Regular cardiac myocyte (primary cell): Measurements from ENCODE around the gene FAM181A. TPM values are rescaled to one million over a fixed set of nuclear protein-coding genes. Genes with fewer than 3 reads are reported as not detected.

ENCODE experiments used
- total RNA-seq: library from RNA; depleted of rRNA; stranded (reverse); fragments of >200 nt; gene quantifications from 2 replicates; pipeline ENCODE4 v1.2.3, GENCODE V29; 2014

FAM181A gene
- total RNA-seq: not detected in 2 replicates

GRCh38 chr14:93926873-93927799 lies at the start of gene FAM181A:
Gene FAM181A (plus strand): TSS chr14:93927344. CDS start chr14:93928286, 942 bp downstream.

DNA sequence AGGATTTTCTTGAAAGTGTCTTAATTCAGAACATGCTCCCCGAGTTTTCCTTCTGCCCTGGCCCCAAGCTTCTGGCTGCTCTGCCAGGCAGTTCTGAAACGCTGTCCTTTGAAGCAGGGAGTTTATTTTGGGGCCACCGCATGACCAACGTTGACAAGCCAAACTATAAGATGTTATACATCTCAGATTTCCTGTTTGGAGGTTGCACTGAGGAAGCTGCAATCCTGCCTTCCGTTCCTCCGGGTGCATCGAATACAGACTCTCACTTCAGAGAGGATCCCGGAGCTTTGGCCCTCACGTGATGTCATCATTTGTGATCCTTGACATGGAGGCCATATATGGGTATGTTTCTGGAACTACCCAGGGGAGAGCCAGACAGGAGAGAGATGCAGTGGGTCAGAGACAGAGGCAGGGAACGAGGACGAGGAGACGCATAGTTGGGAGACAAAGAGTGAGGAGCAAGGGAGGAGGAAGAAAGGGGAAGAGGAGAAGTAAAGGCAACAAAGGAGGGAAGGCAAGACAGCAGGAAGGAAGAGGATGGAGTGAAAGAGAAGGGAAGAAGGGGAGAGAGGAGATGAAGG lies 49.4 kb downstream of the FAM181A start, which contains the start of gene ASB2:
TSS of gene ASB2 (minus strand) at position 94 of the 581 bp plus-strand sequence. CDS start 12,031 bp downstream, outside the sequence.

Other genes starting within 250 kb of the FAM181A start
- not detected in 2 replicates for gene PRIMA1, start 138.9 kb upstream of the FAM181A start, total RNA-seq
- under 0.01 and 2.3 TPM in 2 replicates for gene ASB2, start 49.2 kb downstream of the FAM181A start, total RNA-seq
- gene CCDC197, start 70.0 kb downstream of the FAM181A start, total RNA-seq: not detected in 2 replicates
- 1.5 and 2.0 TPM in 2 replicates for gene OTUB2, start 99.0 kb downstream of the FAM181A start, total RNA-seq
- 163 and 174 TPM in 2 replicates for gene DDX24, start 153.9 kb downstream of the FAM181A start, total RNA-seq
- gene IFI27L1, start 154.0 kb downstream of the FAM181A start, total RNA-seq: 21.7 and 24.7 TPM in 2 replicates
- gene IFI27, start 183.4 kb downstream of the FAM181A start, total RNA-seq: 55.8 and 125 TPM in 2 replicates
- gene IFI27L2, start 202.3 kb downstream of the FAM181A start, total RNA-seq: 91.6 and 110 TPM in 2 replicates
- gene PPP4R4, start 247.0 kb downstream of the FAM181A start, total RNA-seq: 2.5 and 3.1 TPM in 2 replicates